HL-60 (cell line): ENCODE data around the gene STAT4.

Experiments used
- DNase-seq, 2 experiments: peaks; one replicate each; pipeline ENCODE4 v3.0.0-alpha.2; 2010 to 2020; ENCODE audit warnings: low read depth in 1 of 2, low spot score in 1 of 2
- H3K27ac ChIP-seq: fragments of 250-450 bp; sonication (Bioruptor Pico); replicated peaks from 2 replicates; pipeline ENCODE4 v1.5.1; 2020; ENCODE audit warnings: mild to moderate bottlenecking, moderate library complexity
- H3K27me3 ChIP-seq: fragments of 250-450 bp; sonication (Bioruptor Pico); 2 replicates; pipeline ENCODE4 v1.5.1; 2021; ENCODE audit warnings: mild to moderate bottlenecking, moderate library complexity; ENCODE audit not compliant: insufficient read depth, poor library complexity, severe bottlenecking
- H3K4me3 ChIP-seq: replicated peaks from 2 replicates; pipeline ENCODE4 v1.5.1; 2011; ENCODE audit warnings: mild to moderate bottlenecking, control low read depth, low read length; ENCODE audit not compliant: insufficient read depth
- GABPA ChIP-seq: IDR thresholded peaks from 2 replicates; pipeline ENCODE4 v1.6.1; 2012; ENCODE audit warnings: low read depth
- POLR2AphosphoS5 ChIP-seq: IDR thresholded peaks from 2 replicates; pipeline ENCODE4 v1.6.1; 2012; ENCODE audit warnings: low read depth
- SPI1 ChIP-seq: IDR thresholded peaks from 2 replicates; pipeline ENCODE4 v1.6.1; 2012; ENCODE audit warnings: low read depth, mild to moderate bottlenecking, borderline replicate concordance
- TF ChIP-seq, protein P1 (sequence below): IDR thresholded peaks from 2 replicates; pipeline ENCODE4 v1.6.1; 2012; ENCODE audit warnings: low read depth; ENCODE audit not compliant: insufficient replicate concordance
- TF ChIP-seq, protein P2 (sequence below): IDR thresholded peaks from one replicate; pipeline ENCODE4 v1.5.1; 2011; ENCODE audit warnings: low read length, control low read depth, inconsistent platforms; ENCODE audit not compliant: insufficient read depth

STAT4 gene

DNA sequence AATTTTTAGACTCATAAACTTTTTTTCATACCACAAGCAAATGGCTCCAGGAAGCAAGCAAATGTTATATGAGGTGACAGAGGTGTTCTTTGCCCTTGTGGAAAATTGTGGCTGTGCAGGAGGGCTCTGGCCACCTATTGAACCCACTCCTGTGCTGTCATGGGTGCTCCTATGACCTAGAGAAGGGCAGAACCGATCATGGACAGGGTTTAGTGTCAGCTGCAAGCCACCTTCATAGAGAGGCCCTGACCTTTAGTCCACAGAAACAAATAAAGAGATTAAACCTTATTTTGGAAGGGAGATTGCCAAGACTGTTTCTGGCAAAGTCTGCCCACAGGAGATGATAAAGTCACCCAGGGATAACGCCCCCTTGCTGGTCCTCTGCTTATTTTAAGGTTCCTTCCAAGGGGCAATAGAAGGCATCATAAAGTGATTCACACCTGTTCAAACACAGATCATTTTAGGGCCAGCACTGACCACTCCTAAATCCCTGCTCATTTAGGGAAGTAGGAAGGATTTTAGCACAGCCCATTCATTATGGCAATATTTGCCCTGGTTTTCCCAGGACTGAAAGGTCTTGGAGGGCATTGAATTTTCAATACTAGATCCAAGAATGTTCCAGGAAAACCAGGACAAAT is 26.1 kb upstream of the STAT4 start:
- no peak overlapping the region for H3K4me3 ChIP-seq
- no peak overlapping the region for H3K27ac ChIP-seq
- no peak for TF ChIP-seq SPI1
- no peak for TF ChIP-seq POLR2AphosphoS5
- TF ChIP-seq, protein P1, sequence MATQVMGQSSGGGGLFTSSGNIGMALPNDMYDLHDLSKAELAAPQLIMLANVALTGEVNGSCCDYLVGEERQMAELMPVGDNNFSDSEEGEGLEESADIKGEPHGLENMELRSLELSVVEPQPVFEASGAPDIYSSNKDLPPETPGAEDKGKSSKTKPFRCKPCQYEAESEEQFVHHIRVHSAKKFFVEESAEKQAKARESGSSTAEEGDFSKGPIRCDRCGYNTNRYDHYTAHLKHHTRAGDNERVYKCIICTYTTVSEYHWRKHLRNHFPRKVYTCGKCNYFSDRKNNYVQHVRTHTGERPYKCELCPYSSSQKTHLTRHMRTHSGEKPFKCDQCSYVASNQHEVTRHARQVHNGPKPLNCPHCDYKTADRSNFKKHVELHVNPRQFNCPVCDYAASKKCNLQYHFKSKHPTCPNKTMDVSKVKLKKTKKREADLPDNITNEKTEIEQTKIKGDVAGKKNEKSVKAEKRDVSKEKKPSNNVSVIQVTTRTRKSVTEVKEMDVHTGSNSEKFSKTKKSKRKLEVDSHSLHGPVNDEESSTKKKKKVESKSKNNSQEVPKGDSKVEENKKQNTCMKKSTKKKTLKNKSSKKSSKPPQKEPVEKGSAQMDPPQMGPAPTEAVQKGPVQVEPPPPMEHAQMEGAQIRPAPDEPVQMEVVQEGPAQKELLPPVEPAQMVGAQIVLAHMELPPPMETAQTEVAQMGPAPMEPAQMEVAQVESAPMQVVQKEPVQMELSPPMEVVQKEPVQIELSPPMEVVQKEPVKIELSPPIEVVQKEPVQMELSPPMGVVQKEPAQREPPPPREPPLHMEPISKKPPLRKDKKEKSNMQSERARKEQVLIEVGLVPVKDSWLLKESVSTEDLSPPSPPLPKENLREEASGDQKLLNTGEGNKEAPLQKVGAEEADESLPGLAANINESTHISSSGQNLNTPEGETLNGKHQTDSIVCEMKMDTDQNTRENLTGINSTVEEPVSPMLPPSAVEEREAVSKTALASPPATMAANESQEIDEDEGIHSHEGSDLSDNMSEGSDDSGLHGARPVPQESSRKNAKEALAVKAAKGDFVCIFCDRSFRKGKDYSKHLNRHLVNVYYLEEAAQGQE = no peak
- TF ChIP-seq, protein P2, sequence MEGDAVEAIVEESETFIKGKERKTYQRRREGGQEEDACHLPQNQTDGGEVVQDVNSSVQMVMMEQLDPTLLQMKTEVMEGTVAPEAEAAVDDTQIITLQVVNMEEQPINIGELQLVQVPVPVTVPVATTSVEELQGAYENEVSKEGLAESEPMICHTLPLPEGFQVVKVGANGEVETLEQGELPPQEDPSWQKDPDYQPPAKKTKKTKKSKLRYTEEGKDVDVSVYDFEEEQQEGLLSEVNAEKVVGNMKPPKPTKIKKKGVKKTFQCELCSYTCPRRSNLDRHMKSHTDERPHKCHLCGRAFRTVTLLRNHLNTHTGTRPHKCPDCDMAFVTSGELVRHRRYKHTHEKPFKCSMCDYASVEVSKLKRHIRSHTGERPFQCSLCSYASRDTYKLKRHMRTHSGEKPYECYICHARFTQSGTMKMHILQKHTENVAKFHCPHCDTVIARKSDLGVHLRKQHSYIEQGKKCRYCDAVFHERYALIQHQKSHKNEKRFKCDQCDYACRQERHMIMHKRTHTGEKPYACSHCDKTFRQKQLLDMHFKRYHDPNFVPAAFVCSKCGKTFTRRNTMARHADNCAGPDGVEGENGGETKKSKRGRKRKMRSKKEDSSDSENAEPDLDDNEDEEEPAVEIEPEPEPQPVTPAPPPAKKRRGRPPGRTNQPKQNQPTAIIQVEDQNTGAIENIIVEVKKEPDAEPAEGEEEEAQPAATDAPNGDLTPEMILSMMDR = no peak
- H3K27me3 ChIP-seq = peaks cover 5% of the 10 kb centered on the region
- no peak for DNase-seq

DNA sequence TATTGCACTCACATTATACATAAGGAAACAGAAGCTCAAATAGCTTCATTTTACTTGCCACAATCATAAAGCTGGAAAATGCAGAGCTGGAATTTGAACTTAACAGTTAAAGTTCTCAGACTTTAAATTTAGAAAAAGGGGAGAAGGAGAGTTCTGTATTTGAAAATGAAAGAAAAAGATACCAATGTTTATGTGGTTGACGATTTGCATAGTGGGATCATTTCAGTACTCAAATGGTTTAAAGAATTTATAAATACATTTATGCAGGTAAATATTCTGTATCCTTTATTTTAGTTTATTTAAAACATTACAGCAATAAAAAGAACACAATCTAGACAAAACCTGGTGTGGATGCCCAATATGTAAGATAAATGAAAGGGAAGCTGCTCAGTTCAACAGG is 25.5 kb upstream of the STAT4 start:
- no peak overlapping the region for H3K27ac ChIP-seq
- H3K4me3 ChIP-seq = no peak overlapping the region
- DNase-seq = no peak
- H3K27me3 ChIP-seq = peaks cover 8% of the 10 kb centered on the region
- TF ChIP-seq POLR2AphosphoS5 = no peak

DNA sequence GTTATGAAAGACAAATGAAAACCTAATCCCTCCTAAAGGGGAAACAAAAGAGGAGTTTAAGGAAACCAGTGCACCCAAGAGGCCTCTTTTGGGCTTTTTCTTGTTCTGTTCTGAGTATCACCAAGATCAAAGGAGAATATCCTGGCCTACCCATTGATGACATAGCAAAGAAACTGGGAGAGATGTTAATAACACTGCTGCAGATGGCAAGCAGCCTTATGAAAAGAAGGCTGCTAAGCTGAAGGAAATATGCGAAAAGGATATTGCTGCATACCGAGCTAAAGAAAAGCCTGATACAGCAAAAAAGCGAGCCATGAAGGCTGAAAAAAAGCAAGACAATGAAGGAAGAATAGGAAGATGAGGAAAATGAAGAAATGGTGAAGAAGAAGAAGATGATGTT is 23.6 kb upstream of the STAT4 start:
- DNase-seq = no peak
- TF ChIP-seq SPI1 (no peak), GABPA (no peak), POLR2AphosphoS5 (no peak)
- TF ChIP-seq, protein P2 = no peak
- TF ChIP-seq, protein P1 = no peak

DNA sequence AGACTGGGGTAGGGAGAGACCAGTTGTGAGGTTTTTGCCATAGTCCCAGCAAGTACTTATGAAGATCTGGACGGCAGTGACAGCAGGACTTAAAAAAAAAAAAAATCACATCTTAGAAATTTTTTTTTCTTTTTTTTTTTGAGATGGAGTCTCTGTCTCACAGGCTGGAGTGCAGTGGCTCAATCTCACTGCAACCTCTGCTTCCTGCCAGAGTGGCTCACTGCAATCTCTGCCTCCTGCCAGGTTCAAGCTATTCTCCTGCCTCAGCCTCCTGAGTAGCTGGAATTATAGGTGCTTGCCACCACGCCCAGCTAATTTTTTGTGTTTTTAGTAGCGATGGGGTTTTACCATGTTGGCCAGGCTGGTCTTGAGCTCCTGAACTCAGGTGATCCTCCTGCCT is 22.4 kb upstream of the STAT4 start:
- TF ChIP-seq GABPA = no peak
- no peak for TF ChIP-seq POLR2AphosphoS5
- TF ChIP-seq, protein P2 = no peak
- TF ChIP-seq, protein P1 = no peak
- no peak for TF ChIP-seq SPI1
- no peak overlapping the region for H3K4me3 ChIP-seq
- DNase-seq = no peak
- no peak overlapping the region for H3K27ac ChIP-seq
- H3K27me3 ChIP-seq = peaks cover 12% of the 10 kb centered on the region

More for the DNA sequence above, 23.6 kb upstream of the STAT4 start:
- Histone ChIP-seq H3K4me3 (no peak overlapping the region), H3K27me3 (peaks cover 12% of the 10 kb centered on the region), H3K27ac (no peak overlapping the region)
